HuH-7.5 (cell line): ENCODE data around the gene PYM1.
"Not testable (repeated sequence)": the region's sequence is repeated elsewhere in the genome, so short reads cannot be mapped to it uniquely, and the experiment has no call there.

ENCODE experiments used
- DNase-seq: peaks from one replicate; pipeline ENCODE4 v3.0.0; 2011; ENCODE audit warnings: low spot score

The PYM1 gene

GRCh38 chr12:55938826-55939501 is 11.3 kb upstream of the PYM1 start:
- DNase-seq = no peak

DNA sequence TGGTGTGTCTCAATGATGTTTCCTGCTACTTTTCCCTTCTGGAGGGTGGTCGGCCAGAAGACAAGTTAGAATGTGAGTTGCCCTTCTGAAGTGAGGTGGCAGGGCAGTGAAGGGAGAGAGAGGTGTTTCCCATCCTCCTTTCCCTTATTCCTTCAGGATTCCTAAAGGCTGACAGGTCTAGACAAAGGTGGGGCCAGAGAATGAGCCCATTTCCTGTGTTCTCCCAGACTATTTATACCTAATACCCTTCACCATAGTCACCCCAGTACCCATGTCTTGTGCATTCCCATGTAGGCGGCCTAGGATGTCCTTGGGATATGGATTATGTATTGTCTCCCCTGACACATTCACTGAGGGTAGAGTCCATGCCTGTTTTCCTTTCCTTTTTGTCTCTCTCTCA is 10.3 kb upstream of the PYM1 start:
- DNase-seq = no peak

DNA sequence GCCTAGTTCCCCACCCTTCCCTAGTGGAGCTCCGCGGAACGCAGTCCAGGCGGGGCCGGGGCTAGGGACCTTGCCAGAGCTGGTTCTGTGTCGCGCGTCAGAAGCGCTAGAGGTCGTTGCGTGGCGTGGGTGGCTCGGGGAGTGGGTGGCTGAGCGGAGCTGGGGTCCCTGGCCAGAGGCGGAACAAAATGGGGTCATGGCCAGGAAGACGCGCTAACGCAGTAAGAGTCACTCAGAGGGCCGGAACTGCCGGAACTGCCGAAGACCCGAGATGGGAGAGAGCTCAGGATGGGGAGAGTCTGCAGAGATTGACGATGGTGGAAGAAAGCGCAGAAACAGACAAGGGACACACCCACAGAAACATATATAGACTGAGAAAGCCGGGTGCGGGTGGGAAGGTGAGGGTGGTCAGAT is 8.1 kb upstream of the PYM1 start:
- no peak for DNase-seq

- DNase-seq = no peak
These were observed 7.1 kb upstream of the PYM1 start for GRCh38 chr12:55934773-55935172.

GRCh38 chr12:55933799-55934742 is 6.4 kb upstream of the PYM1 start:
- no peak for DNase-seq

GRCh38 chr12:55933169-55933798 is 5.6 kb upstream of the PYM1 start:
- no peak for DNase-seq

- peak; percentile 42 for DNase-seq
These were observed 4.8 kb upstream of the PYM1 start for GRCh38 chr12:55932551-55932910.

DNA sequence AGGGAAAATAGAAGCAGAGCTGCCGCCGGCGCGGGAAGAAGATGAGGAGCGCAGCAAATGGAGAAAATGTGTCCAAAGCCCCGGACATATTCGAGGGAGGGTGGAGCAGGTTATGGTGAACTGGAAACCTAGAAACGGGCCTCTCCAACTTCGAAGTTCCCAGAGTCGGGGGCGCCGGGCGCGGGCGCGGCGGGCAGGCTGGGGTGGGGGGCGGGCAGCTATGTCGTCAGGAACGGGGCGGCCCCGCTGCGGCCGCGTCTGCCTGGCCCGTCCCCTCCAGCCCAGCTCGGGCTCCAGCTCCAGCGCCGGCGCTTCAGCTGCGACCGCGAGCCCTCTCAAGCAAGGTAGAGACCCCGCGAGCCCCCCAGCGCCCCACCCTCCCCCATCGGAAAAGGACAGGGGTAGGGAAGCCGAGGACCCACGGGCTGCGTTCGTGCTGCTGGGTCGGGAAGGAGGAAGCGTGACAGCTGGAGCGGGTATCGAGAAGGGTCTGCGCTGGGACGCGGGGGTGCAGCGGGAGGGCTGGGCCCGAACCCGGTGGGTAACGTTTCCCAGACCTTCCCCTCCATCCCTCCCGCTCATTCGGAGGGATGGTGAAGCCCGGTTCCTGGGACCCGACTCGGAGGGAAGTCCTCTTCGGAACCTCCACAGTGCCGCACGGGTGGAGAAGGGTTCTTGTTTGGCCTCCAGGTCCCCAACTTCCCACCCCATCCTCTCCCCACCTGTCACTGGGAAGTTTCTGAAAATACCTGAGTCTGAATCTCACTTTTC is 4.3 kb upstream of the PYM1 start:
- DNase-seq = peak; percentile 68

DNA sequence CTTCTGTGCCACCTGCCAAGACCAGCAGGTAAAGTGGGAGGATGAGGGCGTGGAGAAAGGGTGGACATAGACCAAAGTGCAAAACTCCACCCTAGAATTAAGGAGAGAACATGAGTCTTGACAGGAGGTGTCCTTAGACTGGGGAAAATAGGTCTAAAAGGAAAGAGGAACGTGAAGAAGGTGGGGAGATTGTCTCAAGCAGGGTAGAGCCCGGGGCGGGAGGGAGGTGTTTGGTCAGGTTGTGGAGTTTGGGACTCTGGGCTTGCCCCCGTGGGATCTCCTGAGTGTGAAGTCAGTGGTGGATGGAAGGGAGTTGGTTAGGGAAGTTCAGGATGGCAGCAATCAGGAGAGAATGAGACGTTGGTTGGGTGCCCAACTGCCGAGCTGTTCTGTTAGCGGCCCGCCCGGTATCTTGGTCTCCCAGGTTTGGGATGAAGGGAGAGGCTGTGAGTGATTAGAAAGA is 3.7 kb upstream of the PYM1 start:
- no peak for DNase-seq

DNA sequence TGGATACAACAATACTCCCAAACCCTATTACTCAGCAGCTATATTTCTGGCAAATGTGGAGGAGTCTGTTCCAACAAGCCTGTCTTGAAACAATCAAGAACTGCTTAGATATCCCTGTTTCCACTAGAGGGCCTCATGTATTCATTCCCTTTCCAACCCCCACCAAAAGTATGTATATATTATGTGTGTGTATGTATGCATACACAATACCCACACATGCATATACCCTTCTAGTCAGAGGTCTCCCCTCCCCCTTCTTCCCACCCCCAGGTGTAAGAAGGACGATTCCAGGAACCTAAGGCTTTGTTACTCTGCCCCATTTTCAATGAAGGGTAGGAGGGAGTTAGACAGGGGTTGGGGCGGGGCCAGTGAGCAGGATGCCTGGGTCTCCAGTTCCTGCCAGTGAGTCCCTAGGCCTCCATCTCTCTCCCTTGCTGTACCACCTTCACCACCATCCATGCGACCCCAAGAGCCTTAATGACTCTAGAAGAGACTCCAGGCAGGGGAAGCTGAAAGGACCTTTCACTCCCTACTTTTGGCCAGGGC is 3.1 kb upstream of the PYM1 start, which contains the start of gene DGKA:
TSS of gene DGKA (plus strand) at position 392 of the 546 bp plus-strand sequence. CDS start 5,342 bp downstream, outside the sequence.
- DNase-seq = peak; percentile 76

GRCh38 chr12:55929306-55929791 is 1.7 kb upstream of the PYM1 start:
- DNase-seq = no peak

DNA sequence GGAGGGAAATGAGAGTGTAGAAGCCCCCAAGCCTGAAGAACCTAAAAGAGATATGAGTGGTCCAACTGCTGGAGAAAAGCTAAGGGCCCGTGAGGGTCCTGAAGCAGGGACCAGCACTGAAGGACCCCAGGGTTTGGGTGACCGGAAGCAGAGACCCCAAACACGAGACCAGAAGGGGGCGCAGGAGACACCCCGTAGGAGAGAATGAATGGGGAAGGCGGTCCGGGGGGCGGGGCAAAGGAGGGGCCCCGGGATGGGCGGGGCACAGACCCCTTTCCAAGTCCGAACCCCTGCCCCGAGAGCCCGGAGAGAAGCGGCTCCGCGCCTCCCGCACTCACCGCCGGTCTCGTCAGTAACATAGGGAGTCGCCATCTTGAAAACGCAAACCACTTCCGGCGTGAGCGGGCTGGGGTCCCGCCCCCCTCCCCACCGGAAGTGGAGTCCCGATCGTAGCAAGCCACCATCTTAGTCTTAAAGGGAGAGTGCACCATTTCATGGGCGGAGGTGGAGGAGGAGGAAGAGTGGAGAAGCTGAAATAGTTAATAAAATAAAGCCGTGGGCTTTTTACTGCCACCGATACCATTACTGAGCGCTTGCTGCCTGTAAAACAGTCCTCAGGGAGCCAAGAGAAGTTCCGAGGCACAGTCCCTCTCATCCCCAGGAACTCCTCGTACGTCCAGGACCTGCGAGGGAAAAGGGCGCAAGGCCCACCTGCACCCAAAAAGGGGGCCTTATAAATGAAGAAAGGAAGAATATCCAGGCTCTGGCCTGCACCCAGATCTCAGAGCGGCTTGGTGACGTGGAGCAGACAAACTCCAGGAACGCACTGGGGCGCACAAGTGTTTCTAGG is 731 bp downstream of the PYM1 start:
- DNase-seq = peak; percentile 95

- no peak for DNase-seq
These were observed 1.6 kb downstream of the PYM1 start for GRCh38 chr12:55925870-55926737.

GRCh38 chr12:55925371-55925770 is 2.3 kb downstream of the PYM1 start:
- DNase-seq = no peak

DNA sequence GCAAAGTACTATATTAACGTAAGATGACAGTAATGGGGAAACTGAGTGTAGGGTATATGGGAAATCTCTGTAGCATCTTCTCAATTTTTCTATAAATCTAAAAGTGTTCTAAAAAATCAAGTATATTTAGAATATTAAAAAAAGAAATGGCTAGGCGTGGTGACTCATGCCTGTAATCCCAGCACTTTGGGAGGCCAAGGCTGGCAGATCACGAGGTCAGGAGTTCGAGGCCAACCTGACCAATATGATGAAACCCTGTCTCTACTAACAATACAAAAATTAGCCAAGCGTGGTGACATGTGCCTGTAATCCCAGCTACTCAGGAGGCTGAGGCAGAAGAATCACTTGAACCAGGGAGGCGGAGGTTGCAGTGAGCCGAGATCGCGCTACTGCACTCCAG is 4.0 kb downstream of the PYM1 start:
- not testable (repeated sequence) for DNase-seq

- no peak for DNase-seq
These were observed 5.6 kb downstream of the PYM1 start for GRCh38 chr12:55922126-55922525.

DNA sequence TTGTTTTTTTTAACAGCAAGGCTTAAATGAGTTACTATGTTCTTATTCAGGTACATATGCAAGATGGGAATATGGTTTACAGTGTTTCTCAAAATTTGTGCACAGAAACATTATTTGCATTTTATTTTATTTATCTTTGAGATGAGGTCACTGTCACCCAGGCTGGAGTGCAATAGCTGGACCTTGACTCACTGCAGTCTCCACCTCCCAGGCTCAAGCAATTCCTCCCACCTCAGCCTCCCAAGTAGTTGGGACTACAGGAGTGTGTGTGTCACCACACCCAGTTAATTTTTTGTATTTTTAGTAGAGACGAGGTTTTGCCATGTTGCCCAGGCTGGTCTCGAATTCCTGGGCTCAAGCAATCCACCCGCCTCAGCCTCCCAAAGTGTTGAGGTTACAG is 8.7 kb downstream of the PYM1 start:
- not testable (repeated sequence) for DNase-seq

GRCh38 chr12:55915482-55915859 is 12.2 kb downstream of the PYM1 start:
- DNase-seq = no peak

GRCh38 chr12:55912908-55913307 is 14.8 kb downstream of the PYM1 start:
- no peak for DNase-seq

DNA sequence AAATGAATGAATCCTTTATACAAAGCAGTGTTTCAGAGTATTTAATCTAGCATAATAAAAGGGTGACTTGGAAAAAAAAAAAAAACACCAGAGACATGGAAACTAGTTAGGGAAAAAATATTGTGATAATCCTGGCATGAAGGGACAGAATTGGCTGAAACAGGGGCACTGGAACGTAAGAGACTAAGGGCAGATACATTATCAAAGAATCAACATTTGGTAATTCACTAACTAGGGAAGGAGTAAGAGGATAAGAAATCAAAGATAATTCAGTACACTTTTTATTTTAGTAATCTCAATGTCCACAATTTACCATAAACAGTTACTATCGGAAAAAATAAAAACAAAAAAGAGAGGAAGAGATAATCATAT is 18.2 kb downstream of the PYM1 start:
- no peak for DNase-seq
